H1 (cell line): ENCODE results near the gene MYBPC3. TPM values are rescaled to one million over a fixed set of nuclear protein-coding genes. Genes with fewer than 3 reads are reported as not detected.

Experiments used
- CTCF ChIA-PET: fragments of 300-600 bp; sonication (Branson Sonifier 250); formaldehyde crosslinking; loops from one replicate; lab custom pipeline; 2021; ENCODE audit not compliant: partially characterized antibody; lab: Charles Lee
- POLR2A ChIA-PET: fragments of 300-600 bp; sonication (Branson Sonifier 250); formaldehyde crosslinking; loops from one replicate; lab custom pipeline; 2021; ENCODE audit warnings: inconsistent platforms; ENCODE audit not compliant: partially characterized antibody; lab: Charles Lee
- DNase-seq, 2 experiments: peaks; one replicate each; pipeline versions ENCODE4 v3.0.0 to v3.0.0-alpha.2; 2010 to 2022; ENCODE audit warnings: low spot score in 2 of 2, low read depth in 1 of 2, mixed read lengths in 1 of 2
- FAIRE-seq: peaks from 2 replicates; lab custom pipeline; 2011; peaks lifted over from hg19 to GRCh38; lab: Jason Lieb, UNC
- H2AFZ ChIP-seq: 2 replicates; pipeline ENCODE4 v1.8.1; 2012; ENCODE audit warnings: low read length, inconsistent platforms
- H2AK5ac ChIP-seq: 2 replicates; pipeline ENCODE4 v1.6.1; 2013; ENCODE audit warnings: low read depth, low read length
- H2BK120ac ChIP-seq: replicated peaks from 2 replicates; pipeline ENCODE3; 2013; ENCODE audit warnings: low read depth, low read length, inconsistent platforms
- H2BK12ac ChIP-seq: 2 replicates; pipeline ENCODE4 v1.6.1; 2013; ENCODE audit warnings: low read depth, low read length
- H2BK15ac ChIP-seq: 2 replicates; pipeline ENCODE4 v1.6.1; 2013; ENCODE audit warnings: low read length
- H2BK20ac ChIP-seq: 2 replicates; pipeline ENCODE4 v1.6.1; 2013; ENCODE audit warnings: low read length
- H2BK5ac ChIP-seq: 2 replicates; pipeline ENCODE4 v1.6.1; 2013; ENCODE audit warnings: low read depth, low read length
- H3K14ac ChIP-seq: 2 replicates; pipeline ENCODE4 v1.6.1; 2013; ENCODE audit warnings: inconsistent platforms; ENCODE audit not compliant: insufficient read length
- H3K18ac ChIP-seq: 2 replicates; pipeline ENCODE4 v1.6.1; 2013; ENCODE audit warnings: low read length; ENCODE audit errors: extremely low read depth
- H3K23ac ChIP-seq: 2 replicates; pipeline ENCODE4 v1.6.1; 2013; ENCODE audit warnings: inconsistent platforms; ENCODE audit not compliant: insufficient read length
- H3K23me2 ChIP-seq: 2 replicates; pipeline ENCODE4 v1.6.1; 2013; ENCODE audit warnings: low read depth, low read length
- H3K27ac ChIP-seq: 2 replicates; pipeline ENCODE4 v1.6.1; 2011; ENCODE audit warnings: low read depth, low read length, inconsistent platforms
- H3K27me3 ChIP-seq, 4 experiments: replicated peaks in 1 of 4; 1 replicate in 1 of 4; 2 replicates in 3 of 4; pipeline versions ENCODE4 v1.6.1 to v1.8.1; 2011 to 2013; ENCODE audit warnings: low read length in 3 of 4, mild to moderate bottlenecking in 3 of 4, inconsistent platforms in 2 of 4, mixed read lengths in 2 of 4, moderate library complexity in 1 of 4; ENCODE audit not compliant: control insufficient read depth in 3 of 4, insufficient read depth in 3 of 4; ENCODE audit errors: extremely low read depth in 1 of 4
- H3K36me3 ChIP-seq, 4 experiments: 2 replicates each; pipeline versions ENCODE4 v1.6.1 to v1.8.1; 2011 to 2013; ENCODE audit warnings: mild to moderate bottlenecking in 4 of 4, low read length in 3 of 4, moderate library complexity in 2 of 4, control low read depth in 1 of 4, inconsistent platforms in 1 of 4; ENCODE audit not compliant: insufficient read depth in 4 of 4, control insufficient read depth in 2 of 4
- H3K4ac ChIP-seq: replicated peaks from 2 replicates; pipeline ENCODE3; 2013; ENCODE audit warnings: low read length, low read depth, mixed read lengths, inconsistent platforms; ENCODE audit not compliant: insufficient read length
- H3K4me1 ChIP-seq, 4 experiments: replicated peaks in 1 of 4; 1 replicate in 1 of 4; 2 replicates in 3 of 4; pipeline versions ENCODE4 v1.6.1 to v1.8.1; 2011 to 2013; ENCODE audit warnings: low read length in 3 of 4, inconsistent platforms in 2 of 4, mixed read lengths in 1 of 4; ENCODE audit not compliant: insufficient read depth in 4 of 4, control insufficient read depth in 3 of 4
- H3K4me2 ChIP-seq, 2 experiments: 2 replicates each; pipeline versions ENCODE4 v1.6.1 to v1.8.1; 2011 to 2013; ENCODE audit warnings: low read depth in 2 of 2, low read length in 2 of 2, control low read depth in 1 of 2, inconsistent platforms in 1 of 2, mild to moderate bottlenecking in 1 of 2; ENCODE audit not compliant: insufficient read depth in 1 of 2
- H3K4me3 ChIP-seq, 4 experiments: fragments of 200-600, 300-600 bp in 1 of 4; sonication (generic), shearing (Covaris generic), sonication (Bioruptor Twin) in 1 of 4; 2 replicates each; pipeline versions ENCODE4 v1.5.1 to v1.8.1; 2011 to 2016; ENCODE audit warnings: low read length in 4 of 4, low read depth in 3 of 4, control low read depth in 2 of 4, inconsistent platforms in 2 of 4, mild to moderate bottlenecking in 2 of 4, mixed read lengths in 1 of 4, moderate library complexity in 1 of 4; ENCODE audit not compliant: insufficient read depth in 2 of 4; ENCODE audit errors: extremely low read depth in 1 of 4
- H3K56ac ChIP-seq: replicated peaks from 2 replicates; pipeline ENCODE3; 2013; ENCODE audit warnings: low read depth, mild to moderate bottlenecking, mixed read lengths, low read length, inconsistent platforms; ENCODE audit not compliant: insufficient read length
- H3K79me1 ChIP-seq: 2 replicates; pipeline ENCODE4 v1.6.1; 2013; ENCODE audit warnings: low read depth, low read length, control low read depth
- H3K79me2 ChIP-seq, 2 experiments: 2 replicates each; pipeline versions ENCODE4 v1.6.1 to v1.8.1; 2012 to 2013; ENCODE audit warnings: low read length in 2 of 2, mild to moderate bottlenecking in 2 of 2, inconsistent platforms in 1 of 2; ENCODE audit not compliant: insufficient read depth in 2 of 2, control insufficient read depth in 1 of 2
- H3K9ac ChIP-seq, 4 experiments: replicated peaks in 1 of 4; 1 replicate in 1 of 4; 2 replicates in 3 of 4; pipeline versions ENCODE4 v1.6.1 to v1.8.1; 2011 to 2013; ENCODE audit warnings: low read depth in 3 of 4, low read length in 3 of 4, control low read depth in 2 of 4, mild to moderate bottlenecking in 2 of 4, moderate library complexity in 2 of 4, inconsistent platforms in 1 of 4; ENCODE audit errors: extremely low read depth in 1 of 4
- H3K9me3 ChIP-seq, 2 experiments: 2 replicates each; pipeline versions ENCODE4 v1.6.1 to v1.8.1; 2012 to 2013; ENCODE audit warnings: mild to moderate bottlenecking in 2 of 2, moderate library complexity in 2 of 2, control low read depth in 1 of 2, inconsistent platforms in 1 of 2, low read depth in 1 of 2, low read length in 1 of 2, mixed read lengths in 1 of 2; ENCODE audit not compliant: insufficient read depth in 2 of 2
- H4K20me1 ChIP-seq, 2 experiments: replicated peaks in 1 of 2; 2 replicates each; pipeline versions ENCODE3 to v1.8.1; 2011 to 2013; ENCODE audit warnings: inconsistent platforms in 2 of 2, low read length in 2 of 2, mild to moderate bottlenecking in 1 of 2; ENCODE audit not compliant: insufficient read depth in 2 of 2, control insufficient read depth in 1 of 2
- H4K5ac ChIP-seq: 2 replicates; pipeline ENCODE4 v1.6.1; 2013; ENCODE audit warnings: low read length, low read depth, mixed read lengths, inconsistent platforms; ENCODE audit not compliant: insufficient read length
- H4K8ac ChIP-seq: 2 replicates; pipeline ENCODE4 v1.8.0; 2013; ENCODE audit warnings: mild to moderate bottlenecking, moderate library complexity, low read length, inconsistent platforms; ENCODE audit not compliant: insufficient read depth; ENCODE audit errors: extremely low read depth
- H4K91ac ChIP-seq: replicated peaks from 2 replicates; pipeline ENCODE3; 2013; ENCODE audit warnings: low read length, mixed read lengths, inconsistent platforms; ENCODE audit not compliant: insufficient read length
- NRF1 ChIP-seq: IDR thresholded peaks from 2 replicates; pipeline ENCODE4 v1.6.1; 2011; ENCODE audit warnings: mild to moderate bottlenecking, low read depth, low read length, improper control_type of control experiment
- TBP ChIP-seq: IDR thresholded peaks from 2 replicates; pipeline ENCODE4 v1.6.1; 2011; ENCODE audit warnings: low read depth, low read length, improper control_type of control experiment
- TCF12 ChIP-seq: IDR thresholded peaks from 2 replicates; pipeline ENCODE4 v1.6.1; 2011; ENCODE audit warnings: low read depth, mild to moderate bottlenecking, low read length
- WGBS, 2 experiments: shearing (Covaris generic) in 1 of 2; methylation state at CpG; one replicate each; pipeline versions ENCODE4 v1.1.6 to v1.1.7; 2013 to 2015; ENCODE audit warnings: low lambda C conversion rate in 2 of 2, mixed read lengths in 2 of 2, inconsistent platforms in 1 of 2, low coverage in 1 of 2, missing lambda C conversion rate in 1 of 2; ENCODE audit not compliant: insufficient replicate concordance in 2 of 2, insufficient coverage in 1 of 2, insufficient read length in 1 of 2; ENCODE audit errors: extremely low coverage in 1 of 2, missing lambda C conversion rate in 1 of 2; 5-methylcytosine and 5-hydroxymethylcytosine counted together
- polyA plus RNA-seq, 7 experiments: library from polyadenylated mRNA; depleted of rRNA in 3 of 7; stranded (reverse) in 5 of 7; unstranded in 2 of 7; fragments of >200 nt in 5 of 7; fragments of 200-250 nt in 2 of 7; gene quantifications; 1 replicate in 5 of 7; 2 replicates in 1 of 7; 4 replicates in 1 of 7; pipeline versions ENCODE4 v1.2.1 to v1.2.3, GENCODE V29; 2011 to 2013; ENCODE audit warnings: missing spikeins in 2 of 7, mixed read lengths in 2 of 7
- total RNA-seq: library from RNA; stranded (reverse); fragmentation: NEBNext Ultra II Directional; extraction: Animal tissue kit (Norgen Biotek cat#: 25700); gene quantifications from 2 replicates; pipeline ENCODE4 v1.2.1, GENCODE V29; 2021

Gene MYBPC3
- total and polyA plus RNA-seq, 2 of the 8 experiments (the other 6 are each of a cell fraction or from before 2014, with no cell fraction given), result 0.05 TPM; not detected in 1

DNA sequence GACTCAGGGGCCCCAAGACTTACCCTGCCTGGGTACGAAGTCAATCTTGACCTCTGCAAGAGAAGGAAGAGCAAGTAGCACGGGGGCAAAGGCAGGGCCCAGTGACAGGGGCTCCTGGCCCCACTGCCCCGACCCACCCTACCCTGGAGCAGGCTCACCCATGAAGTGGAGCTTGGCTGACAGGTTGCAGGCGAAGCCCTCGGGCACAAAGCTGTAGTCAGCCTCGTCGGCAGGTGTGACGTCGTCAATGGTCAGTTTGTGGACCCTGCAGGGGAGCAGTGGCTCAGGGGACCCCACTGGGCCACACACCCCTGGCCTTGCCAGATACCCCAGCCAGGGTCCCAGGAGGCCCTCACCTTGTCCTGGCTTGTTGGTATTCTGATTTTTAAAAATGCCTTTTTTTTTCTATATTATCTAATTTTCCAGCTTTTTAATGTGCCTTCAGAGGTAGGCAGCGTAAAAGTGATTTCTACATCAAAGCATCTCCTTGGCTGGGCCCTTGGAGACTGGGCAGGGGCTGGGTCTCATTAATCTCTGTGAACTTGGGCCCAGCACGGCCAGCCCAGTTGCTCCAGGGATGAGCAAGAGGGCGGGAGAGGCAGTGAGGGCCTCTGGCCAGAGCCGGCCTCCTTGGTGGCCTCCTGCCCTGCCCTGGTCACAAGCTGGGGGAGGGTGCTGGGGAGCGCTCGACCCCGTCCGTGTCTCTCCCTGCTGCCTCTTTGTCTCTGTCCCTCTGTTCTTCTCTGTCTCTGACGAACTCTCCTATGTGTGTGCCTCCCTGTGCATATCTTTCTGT, 11.3 kb downstream of the MYBPC3 start:
- no peak for FAIRE-seq
- no peak for DNase-seq
- Histone ChIP-seq H2BK120ac (no peak overlapping the region), H2BK5ac (no peak overlapping the region), H3K36me3 (no peaks in the 10 kb centered on the region), H3K27ac (no peak overlapping the region), H3K79me2 (no peaks in the 10 kb centered on the region), H2BK15ac (no peak overlapping the region), H2AFZ (no peak overlapping the region), H3K23ac (no peak overlapping the region), H3K4me1 (no peaks in the 10 kb centered on the region), H3K56ac (no peak overlapping the region), H3K14ac (no peak overlapping the region), H4K5ac (no peak overlapping the region), H3K4me3 (no peak overlapping the region), H3K79me1 (no peaks in the 10 kb centered on the region; the same call in 1 of the 2 replicates), H3K9me3 (no peaks in the 10 kb centered on the region), H2BK12ac (no peak overlapping the region), H3K4ac (no peak overlapping the region), H4K91ac (no peak overlapping the region), H3K23me2 (peaks cover 2% of the 10 kb centered on the region; the same call in 1 of the 2 replicates), H4K8ac (no peak overlapping the region), H3K4me2 (no peak overlapping the region), H3K27me3 (no peaks in the 10 kb centered on the region), H2AK5ac (no peak overlapping the region), H2BK20ac (no peak overlapping the region), H3K18ac (no peak overlapping the region), H3K9ac (no peak overlapping the region), H4K20me1 (peaks cover 0 to 3% of the 10 kb centered on the region in 2 experiments)
- POLR2A ChIA-PET, result interaction anchor here (1.1 kb wide), 1 partner anchor 124 kb away, joined by 4 read pairs; no protein-coding TSS in a partner anchor
- no peak for TF ChIP-seq TBP
- no peak for TF ChIP-seq TCF12
- TF ChIP-seq NRF1, result no peak
- 82% methylated on average over 16 of the region's 18 CpGs; no CpG with 5 or more reads in 1 of the 2 experiments for WGBS, 2 experiments
- CTCF ChIA-PET, result interaction anchor here (1.2 to 3.5 kb wide), 6 partner anchors 9 to 108 kb away, joined by 3 to 17 read pairs (median 4); no protein-coding TSS in a partner anchor
